ENCODE measurements around the gene IFT80.

DNA sequence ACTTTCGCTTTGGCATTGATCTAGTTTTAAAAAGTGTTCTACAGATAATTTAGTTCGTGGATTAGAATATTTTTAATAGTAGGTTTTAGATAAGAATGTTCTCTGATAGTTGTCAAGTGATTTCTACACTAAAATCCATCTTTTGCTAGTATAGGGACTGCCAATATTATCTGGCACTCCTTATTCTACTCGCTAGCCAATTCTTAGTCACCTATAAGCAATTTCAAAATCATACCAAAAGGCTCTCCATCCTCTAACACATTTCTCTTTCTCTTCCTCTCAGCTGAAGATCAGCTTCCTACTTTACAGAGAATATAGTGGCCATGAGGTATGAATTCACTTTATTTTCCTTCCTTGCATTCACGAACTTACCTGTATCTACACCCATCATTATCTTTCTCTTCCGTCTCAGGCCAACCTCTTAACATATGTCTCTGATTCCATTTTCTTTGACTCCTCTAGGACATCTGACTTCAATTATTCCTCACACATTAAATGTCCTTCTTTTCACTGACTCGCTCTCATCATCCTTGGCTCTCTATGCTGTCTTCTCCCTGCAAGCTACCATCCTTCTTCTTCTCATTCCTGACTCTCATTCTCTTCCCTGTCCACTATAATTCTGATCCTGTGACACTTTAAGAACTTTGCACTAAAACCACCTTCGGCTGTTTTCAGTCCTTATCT lies 138.3 kb downstream of the IFT80 start:
- no peak for TF ChIP-seq POLR2A (IDR thresholded peaks at IDR 0.05)
- TF ChIP-seq, protein P1, sequence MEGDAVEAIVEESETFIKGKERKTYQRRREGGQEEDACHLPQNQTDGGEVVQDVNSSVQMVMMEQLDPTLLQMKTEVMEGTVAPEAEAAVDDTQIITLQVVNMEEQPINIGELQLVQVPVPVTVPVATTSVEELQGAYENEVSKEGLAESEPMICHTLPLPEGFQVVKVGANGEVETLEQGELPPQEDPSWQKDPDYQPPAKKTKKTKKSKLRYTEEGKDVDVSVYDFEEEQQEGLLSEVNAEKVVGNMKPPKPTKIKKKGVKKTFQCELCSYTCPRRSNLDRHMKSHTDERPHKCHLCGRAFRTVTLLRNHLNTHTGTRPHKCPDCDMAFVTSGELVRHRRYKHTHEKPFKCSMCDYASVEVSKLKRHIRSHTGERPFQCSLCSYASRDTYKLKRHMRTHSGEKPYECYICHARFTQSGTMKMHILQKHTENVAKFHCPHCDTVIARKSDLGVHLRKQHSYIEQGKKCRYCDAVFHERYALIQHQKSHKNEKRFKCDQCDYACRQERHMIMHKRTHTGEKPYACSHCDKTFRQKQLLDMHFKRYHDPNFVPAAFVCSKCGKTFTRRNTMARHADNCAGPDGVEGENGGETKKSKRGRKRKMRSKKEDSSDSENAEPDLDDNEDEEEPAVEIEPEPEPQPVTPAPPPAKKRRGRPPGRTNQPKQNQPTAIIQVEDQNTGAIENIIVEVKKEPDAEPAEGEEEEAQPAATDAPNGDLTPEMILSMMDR (IDR thresholded peaks at IDR 0.05), result no peak

All from thyroid gland (tissue), 4 donors.